Measurements from ENCODE around the gene ENPP5.
"Not testable (repeated sequence)": the region's sequence is repeated elsewhere in the genome, so short reads cannot be mapped to it uniquely, and the experiment has no call there.

ENPP5 gene

GRCh38 chr6:46174904-46175303 lies 4.1 kb upstream of the ENPP5 start:
- no peak for DNase-seq (ENCODE audit: low spot score)

DNA sequence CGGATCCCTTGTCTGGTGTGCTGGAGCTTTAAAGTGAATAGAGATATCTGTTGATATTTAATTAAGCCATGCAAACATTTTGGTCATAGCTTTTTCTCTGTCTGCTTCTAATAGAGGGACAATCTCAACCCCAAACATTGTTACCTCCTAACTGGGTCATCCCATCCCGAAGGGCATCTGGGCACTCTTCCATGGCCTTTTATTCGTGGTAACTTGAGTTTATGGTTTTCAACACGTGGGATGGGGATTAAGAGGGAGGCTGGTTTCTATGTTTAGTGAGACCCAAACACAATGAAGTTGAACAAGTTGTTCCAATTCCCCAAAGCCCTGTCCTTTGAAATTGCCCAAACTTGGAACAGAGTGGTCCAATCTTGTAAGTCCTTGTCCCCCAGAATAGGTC lies 1.4 kb upstream of the ENPP5 start:
- DNase-seq (ENCODE audit: low spot score) = no peak

DNA sequence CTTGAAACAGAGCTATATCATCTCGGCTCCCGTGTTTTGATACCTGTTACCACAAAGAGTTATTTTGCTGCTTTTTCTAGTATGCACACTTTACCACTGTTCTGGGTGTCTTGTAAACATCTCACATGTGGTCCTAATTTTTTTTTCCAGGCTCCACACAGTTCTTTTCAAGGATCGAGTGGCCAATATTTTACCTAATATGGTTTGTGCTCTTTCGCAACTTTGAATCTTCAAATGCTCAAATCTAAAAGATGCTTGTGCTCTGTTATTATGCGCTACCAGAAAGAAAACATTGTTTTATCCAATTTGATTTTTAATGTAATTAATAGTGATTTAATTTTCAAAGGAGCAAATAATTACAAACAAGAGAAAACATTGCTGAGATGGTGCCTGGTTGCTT lies 10.7 kb downstream of the ENPP5 start:
- DNase-seq (ENCODE audit: low spot score) = no peak

GRCh38 chr6:46159229-46159628 lies 11.6 kb downstream of the ENPP5 start:
- no peak for DNase-seq (ENCODE audit: low spot score)

DNA sequence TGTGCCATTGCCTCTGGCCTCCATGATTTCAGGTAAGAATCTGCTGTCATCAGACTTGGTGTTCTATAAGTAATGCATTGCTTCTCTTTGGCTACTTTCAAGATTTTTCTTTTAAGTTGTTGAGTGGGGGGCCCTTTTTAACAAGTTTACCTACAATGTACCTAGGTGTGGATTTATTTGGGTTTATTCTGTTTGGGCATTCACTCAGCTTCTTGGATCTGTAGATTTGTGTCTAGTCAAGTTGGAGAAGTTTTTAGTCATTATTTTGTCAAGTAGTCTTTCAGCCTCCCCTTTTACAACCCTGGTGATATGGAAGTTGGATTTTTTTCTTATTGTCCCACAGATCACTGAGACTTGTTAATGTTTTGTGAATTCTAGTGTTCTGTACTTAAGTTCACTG lies 14.1 kb downstream of the ENPP5 start:
- no peak for DNase-seq (ENCODE audit: low spot score)

- DNase-seq (ENCODE audit: low spot score) = not testable (repeated sequence)
Observed at GRCh38 chr6:46149066-46149465, 21.7 kb downstream of the ENPP5 start.

GRCh38 chr6:46144270-46144669 lies 26.5 kb downstream of the ENPP5 start:
- DNase-seq (ENCODE audit: low spot score) = no peak

- peak; percentile 3 for DNase-seq (ENCODE audit: low spot score)
Observed at GRCh38 chr6:46138281-46138680, 32.5 kb downstream of the ENPP5 start.

- no peak for DNase-seq (ENCODE audit: low spot score)
Observed at GRCh38 chr6:46137387-46137786, 33.4 kb downstream of the ENPP5 start.

DNA sequence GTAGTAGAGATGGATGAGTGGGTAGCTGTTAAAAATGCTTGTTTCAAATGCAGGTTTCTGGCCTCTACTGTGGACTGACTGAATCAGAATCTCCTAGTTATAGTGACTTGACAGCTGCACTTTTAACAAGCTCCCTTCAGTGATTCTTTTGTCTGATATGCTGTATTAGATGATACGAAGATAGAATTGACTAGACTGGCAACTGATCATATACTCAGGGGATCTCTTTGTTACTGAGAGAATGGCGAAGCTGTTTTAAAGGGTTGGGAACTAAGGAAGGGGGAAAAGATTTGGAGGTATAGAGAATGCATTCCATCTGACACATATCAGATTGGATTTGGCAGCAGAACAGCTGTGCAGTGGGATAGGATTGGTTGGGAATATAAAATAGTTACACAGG lies 33.9 kb downstream of the ENPP5 start:
- DNase-seq (ENCODE audit: low spot score) = no peak

DNA sequence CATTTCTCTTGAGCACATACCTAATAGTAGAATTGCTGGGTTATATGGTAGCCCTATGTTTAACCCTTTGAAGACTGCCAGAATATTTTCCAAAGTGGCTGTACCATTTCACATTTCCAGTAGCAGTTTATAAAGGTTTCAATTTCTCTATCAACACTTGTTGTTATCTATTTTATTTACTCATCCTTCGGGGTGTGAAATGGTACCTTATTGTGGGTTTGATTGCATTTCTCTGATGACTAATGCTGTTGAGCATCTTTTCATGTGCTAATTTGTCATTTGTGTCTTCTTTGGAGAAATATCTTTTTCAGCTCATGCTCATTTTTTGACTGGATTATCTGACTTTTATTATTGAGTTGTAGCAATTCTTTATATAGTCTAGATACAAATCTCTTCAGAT lies 35.6 kb downstream of the ENPP5 start:
- no peak for DNase-seq (ENCODE audit: low spot score)

DNA sequence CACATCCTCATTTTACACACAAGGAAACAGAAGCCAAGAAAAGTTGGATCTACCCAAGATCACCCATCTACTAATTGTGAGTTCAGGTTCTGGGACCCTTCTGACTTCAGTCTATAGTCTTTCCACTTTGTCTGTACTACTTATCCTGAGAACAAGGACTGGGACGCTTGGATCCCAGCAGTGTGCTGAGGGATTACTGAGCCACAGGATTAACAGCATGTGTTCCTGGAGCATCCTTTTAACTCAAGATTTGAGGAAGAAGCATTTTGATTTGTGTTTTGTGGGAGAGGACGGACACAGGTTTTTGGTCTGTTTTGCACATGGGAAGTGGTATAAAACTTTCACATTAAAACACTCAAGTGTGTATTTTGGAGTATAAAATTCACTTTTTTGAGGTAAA lies 36.6 kb downstream of the ENPP5 start:
- no peak for DNase-seq (ENCODE audit: low spot score)

DNA sequence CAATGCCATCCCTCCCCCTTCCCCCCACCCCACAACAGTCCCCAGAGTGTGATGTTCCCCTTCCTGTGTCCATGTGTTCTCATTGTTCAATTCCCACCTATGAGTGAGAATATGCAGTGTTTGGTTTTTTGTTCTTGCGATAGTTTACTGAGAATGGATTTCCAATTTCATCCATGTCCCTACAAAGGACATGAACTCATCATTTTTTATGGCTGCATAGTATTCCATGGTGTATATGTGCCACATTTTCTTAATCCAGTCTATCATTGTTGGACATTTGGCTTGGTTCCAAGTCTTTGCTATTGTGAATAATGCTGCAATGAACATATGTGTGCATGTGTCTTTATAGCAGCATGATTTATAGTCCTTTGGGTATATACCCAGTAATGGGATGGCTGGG lies 39.5 kb downstream of the ENPP5 start:
- not testable (repeated sequence) for DNase-seq (ENCODE audit: low spot score)

DNA sequence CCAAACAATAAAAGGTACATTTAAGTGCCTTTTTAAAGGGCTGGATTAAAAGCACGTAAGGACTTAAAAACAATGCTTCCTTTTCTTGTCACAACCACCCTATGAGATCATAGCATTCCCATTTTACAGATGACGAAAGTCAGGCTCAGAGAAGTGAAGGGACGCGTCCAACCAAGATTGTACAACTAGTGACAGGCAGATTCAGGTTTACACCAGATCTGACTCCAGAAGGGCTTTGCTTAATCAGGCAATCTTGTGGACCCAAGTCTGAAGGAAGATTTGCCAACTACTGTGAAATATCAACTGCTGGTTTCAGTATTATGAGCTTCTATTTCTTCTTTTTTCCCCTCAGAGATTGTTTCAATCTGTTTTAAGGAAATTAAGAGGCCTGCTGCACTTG lies 40.1 kb downstream of the ENPP5 start:
- peak; percentile 29 for DNase-seq (ENCODE audit: low spot score)

DNA sequence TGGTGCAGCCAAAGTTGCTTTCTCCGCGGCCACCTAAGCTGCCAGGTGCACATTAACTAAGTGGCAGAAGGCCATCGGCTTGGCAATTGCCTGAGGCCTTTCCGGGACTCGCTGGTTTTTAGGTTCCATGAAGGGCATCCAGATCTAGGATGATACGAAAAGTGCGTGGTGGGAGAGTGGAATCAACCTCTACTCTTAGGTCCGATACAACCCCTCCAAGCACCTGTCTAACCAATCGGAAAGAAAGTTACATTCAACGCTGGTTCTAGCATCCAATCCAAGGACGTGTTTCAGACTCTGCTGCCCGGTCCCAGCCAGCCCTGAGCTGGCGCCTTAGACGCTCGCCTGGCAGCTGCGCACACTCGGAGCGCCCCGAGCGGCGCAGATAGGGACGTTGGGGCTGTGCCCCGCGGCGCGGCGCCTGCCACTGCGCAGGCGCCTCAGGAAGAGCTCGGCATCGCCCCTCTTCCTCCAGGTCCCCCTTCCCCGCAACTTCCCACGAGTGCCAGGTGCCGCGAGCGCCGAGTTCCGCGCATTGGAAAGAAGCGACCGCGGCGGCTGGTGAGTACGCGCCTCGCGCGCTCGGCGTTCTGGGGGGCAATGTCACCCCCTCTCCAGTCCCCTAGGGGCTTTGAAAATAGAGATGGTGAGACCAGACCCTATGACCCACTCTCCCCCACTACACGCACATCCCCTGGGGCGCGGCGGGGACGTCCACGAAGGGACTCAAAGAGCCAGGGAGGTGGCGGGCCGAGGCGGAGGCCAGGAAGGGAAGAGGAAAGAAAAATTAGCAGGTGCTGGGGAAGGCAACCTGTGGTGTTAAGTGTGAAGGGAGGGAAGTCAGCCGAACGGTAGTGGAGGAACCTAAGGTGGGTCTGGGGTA lies 40.9 kb downstream of the ENPP5 start, which contains the start of gene ENPP4:
Gene ENPP4 (plus strand): TSS at position 361 of the 883 bp plus-strand sequence. CDS start 9,595 bp downstream, outside the sequence.
- peak; percentile 95 for DNase-seq (ENCODE audit: low spot score)

GRCh38 chr6:46129291-46129628 lies 41.5 kb downstream of the ENPP5 start:
- DNase-seq (ENCODE audit: low spot score) = no peak

DNA sequence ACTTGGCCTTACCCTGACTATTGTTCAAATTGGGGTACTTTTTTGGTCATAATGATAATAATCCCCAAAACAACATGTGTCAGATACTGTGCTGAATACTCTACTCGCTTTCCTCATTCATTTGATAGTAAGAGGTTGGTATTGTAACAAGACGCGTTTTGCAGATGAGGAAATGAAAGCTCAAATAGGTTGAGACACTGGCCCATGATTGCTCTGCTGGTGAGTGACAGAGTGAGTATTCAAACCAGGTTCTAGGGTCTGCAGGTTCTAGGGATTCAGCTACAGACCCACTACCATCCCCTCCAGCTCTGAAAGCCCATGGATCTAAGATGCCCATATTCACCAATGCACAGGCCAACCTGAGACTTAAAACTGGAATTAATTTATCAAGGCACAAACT lies 42.3 kb downstream of the ENPP5 start:
- peak; percentile 46 for DNase-seq (ENCODE audit: low spot score)

- not testable (repeated sequence) for DNase-seq (ENCODE audit: low spot score)
Observed at GRCh38 chr6:46119679-46120078, 51.1 kb downstream of the ENPP5 start.

DNA sequence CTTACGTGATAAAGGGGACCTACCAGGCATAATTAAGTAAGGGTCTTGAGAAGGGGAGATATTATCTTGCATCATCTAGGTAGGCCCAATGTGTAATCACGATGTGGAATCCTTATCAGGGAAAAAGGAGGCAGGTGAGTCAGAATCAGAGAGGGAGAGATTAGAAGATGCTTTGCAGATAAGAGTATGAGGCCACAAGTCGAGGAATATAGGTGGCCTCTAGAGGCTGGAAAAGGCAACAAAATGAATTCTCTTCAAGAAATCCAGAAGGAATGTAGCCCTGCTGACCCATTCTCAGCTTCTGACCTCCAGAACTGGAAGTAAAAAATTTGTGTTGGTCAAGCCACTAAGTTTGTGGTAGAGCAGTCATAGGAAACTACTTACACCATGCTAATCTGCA lies 51.9 kb downstream of the ENPP5 start:
- no peak for DNase-seq (ENCODE audit: low spot score)

GRCh38 chr6:46118157-46118556 lies 52.6 kb downstream of the ENPP5 start:
- DNase-seq (ENCODE audit: low spot score) = no peak

- no peak for DNase-seq (ENCODE audit: low spot score)
Observed at GRCh38 chr6:46116289-46116688, 54.5 kb downstream of the ENPP5 start.

DNA sequence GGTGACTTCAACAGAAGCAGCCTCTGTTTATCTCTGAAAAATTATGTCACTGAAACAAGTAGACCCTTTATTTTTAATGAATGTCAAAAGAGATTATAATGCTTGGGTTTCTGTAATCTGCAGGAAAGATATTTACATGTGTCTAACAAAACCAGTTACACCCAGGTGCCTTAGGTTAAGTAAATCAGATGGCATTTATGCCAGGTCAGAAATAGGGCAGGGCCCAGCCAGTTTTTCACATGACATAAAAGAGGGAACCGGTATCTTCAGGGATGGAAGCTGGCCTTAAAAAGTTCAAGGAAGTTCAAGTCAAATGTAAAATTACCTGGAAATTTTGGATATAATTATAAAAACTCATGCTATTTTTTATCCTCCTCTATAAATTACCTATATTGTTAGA lies 55.1 kb downstream of the ENPP5 start:
- DNase-seq (ENCODE audit: low spot score) = no peak

DNA sequence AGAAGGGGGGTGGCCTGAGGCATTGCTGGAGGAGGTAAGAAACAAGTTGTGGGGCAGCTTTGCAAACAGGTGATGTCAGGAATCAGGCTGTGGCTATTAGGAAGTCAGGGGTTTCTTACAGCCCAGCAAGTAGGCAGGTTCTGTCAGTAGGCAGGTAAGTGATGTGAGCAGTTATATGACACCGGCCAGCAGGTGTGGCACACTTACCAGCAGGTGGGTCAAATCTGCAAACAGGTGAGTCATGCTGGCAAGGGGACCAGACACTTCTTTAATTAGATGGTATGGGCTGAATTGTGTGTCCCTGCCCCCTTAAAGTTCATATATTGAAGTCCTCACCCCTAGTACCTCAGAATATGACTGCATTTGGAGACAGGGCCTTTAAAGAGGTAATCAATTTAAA lies 57.4 kb downstream of the ENPP5 start:
- DNase-seq (ENCODE audit: low spot score) = no peak

All from NAMALWA (cell line).